EL (cell line): ENCODE results near the gene ESF1.
A peak's percentile ranks its signal among the peaks of the same experiment; 100 is the strongest.

Experiments
- DNase-seq: peaks from one replicate; pipeline ENCODE4 v3.0.0-alpha.2; 2016

Gene ESF1

GRCh38 chr20:13784893-13785715 is at the start of gene ESF1, which contains the start of gene NDUFAF5:
Gene ESF1, minus strand, starts transcription at chr20:13784919. Its CDS starts 1,779 bp downstream, at chr20:13783140.
Gene NDUFAF5, plus strand, starts transcription at chr20:13785028. Its CDS starts 41 bp downstream, at chr20:13785069.
- DNase-seq: peak; percentile 96

GRCh38 chr20:13831476-13831875 is 46.8 kb upstream of the ESF1 start:
- no peak for DNase-seq

- DNase-seq: no peak
Observed at GRCh38 chr20:13825465-13825864, 40.7 kb upstream of the ESF1 start.

GRCh38 chr20:13824459-13824858 is 39.7 kb upstream of the ESF1 start:
- no peak for DNase-seq

- no peak for DNase-seq
Observed at GRCh38 chr20:13822459-13822858, 37.7 kb upstream of the ESF1 start.

- peak; percentile 10 for DNase-seq
Observed at GRCh38 chr20:13821876-13822275, 37.2 kb upstream of the ESF1 start.

GRCh38 chr20:13819885-13820645 is 35.3 kb upstream of the ESF1 start:
- peak; percentile 52 for DNase-seq

- DNase-seq: peak; percentile 30
Observed at GRCh38 chr20:13817342-13817741, 32.6 kb upstream of the ESF1 start.

- DNase-seq: peak; percentile 11
Observed at GRCh38 chr20:13816757-13817156, 32.0 kb upstream of the ESF1 start.

GRCh38 chr20:13814672-13815071 is 30.0 kb upstream of the ESF1 start:
- no peak for DNase-seq

- no peak for DNase-seq
Observed at GRCh38 chr20:13813910-13814309, 29.2 kb upstream of the ESF1 start.

- DNase-seq: no peak
Observed at GRCh38 chr20:13810446-13810845, 25.7 kb upstream of the ESF1 start.

GRCh38 chr20:13809855-13810254 is 25.1 kb upstream of the ESF1 start:
- DNase-seq: no peak

- DNase-seq: no peak
Observed at GRCh38 chr20:13809373-13809772, 24.7 kb upstream of the ESF1 start.

GRCh38 chr20:13800728-13801134 is 16.0 kb upstream of the ESF1 start:
- peak; percentile 78 for DNase-seq

GRCh38 chr20:13799974-13800373 is 15.3 kb upstream of the ESF1 start:
- no peak for DNase-seq

- DNase-seq: no peak
Observed at GRCh38 chr20:13799040-13799439, 14.3 kb upstream of the ESF1 start.

GRCh38 chr20:13794667-13795066 is 9.9 kb upstream of the ESF1 start:
- no peak for DNase-seq

- no peak for DNase-seq
Observed at GRCh38 chr20:13793001-13793400, 8.3 kb upstream of the ESF1 start.

GRCh38 chr20:13791540-13792459 is 7.1 kb upstream of the ESF1 start:
- DNase-seq: no peak

- no peak for DNase-seq
Observed at GRCh38 chr20:13790708-13791107, 6.0 kb upstream of the ESF1 start.

GRCh38 chr20:13788167-13788834 is 3.6 kb upstream of the ESF1 start:
- DNase-seq: peak; percentile 50
